K562 (cell line): ENCODE results near the gene CBX4. TPM values are rescaled to one million over a fixed set of nuclear protein-coding genes. Genes with fewer than 3 reads are reported as not detected.

ENCODE experiments used
- ARID2 ChIP-seq: fragments of 450-650 bp; IDR thresholded peaks from 2 replicates; pipeline ENCODE4 v1.6.1; 2017; ENCODE audit warnings: antibody characterized with exemption, mild to moderate bottlenecking
- BRD4 ChIP-seq: fragments of 200-600 bp; sonication (generic); IDR thresholded peaks from 2 replicates; pipeline ENCODE4 v1.6.1; 2017; ENCODE audit warnings: inconsistent platforms
- C11orf30 ChIP-seq: fragments of 450-650 bp; IDR thresholded peaks from 2 replicates; pipeline ENCODE4 v1.6.1; 2016; ENCODE audit warnings: low read depth, mild to moderate bottlenecking
- CGGBP1 ChIP-seq: fragments of 250-450 bp; sonication (Bioruptor Pico); IDR thresholded peaks from 2 replicates; pipeline ENCODE4 v1.9.0; 2021; ENCODE audit warnings: mild to moderate bottlenecking
- E2F1 ChIP-seq: sonication (generic); formaldehyde crosslinking; IDR thresholded peaks from 2 replicates; pipeline ENCODE4 v1.8.1; 2023; ENCODE audit warnings: mild to moderate bottlenecking, missing genetic modification reagents, moderate library complexity
- FOXP4 ChIP-seq: sonication (generic); formaldehyde crosslinking; IDR thresholded peaks from 2 replicates; pipeline ENCODE4 v1.8.0; 2022; ENCODE audit warnings: mild to moderate bottlenecking, missing genetic modification reagents, borderline replicate concordance
- GTF2B ChIP-seq: IDR thresholded peaks from 2 replicates; pipeline ENCODE4 v1.6.1; 2011; ENCODE audit not compliant: insufficient read length; ENCODE audit errors: extremely low read depth
- LCOR ChIP-seq: sonication (generic); formaldehyde crosslinking; IDR thresholded peaks from 2 replicates; pipeline ENCODE4 v1.8.0; 2022; ENCODE audit warnings: mild to moderate bottlenecking, missing genetic modification reagents
- MTF1 ChIP-seq: fragments of 250-450 bp; sonication (Bioruptor Pico); IDR thresholded peaks from 2 replicates; pipeline ENCODE4 v1.9.0; 2021; ENCODE audit warnings: moderate library complexity, mild to moderate bottlenecking, inconsistent platforms, borderline replicate concordance
- PCBP2 ChIP-seq: fragments of 200-400 bp; formaldehyde crosslinking; IDR thresholded peaks from 2 replicates; pipeline ENCODE4 v1.6.1; 2018; ENCODE audit warnings: low read length, low read depth, mild to moderate bottlenecking, moderate library complexity; ENCODE audit not compliant: poor library complexity, severe bottlenecking
- RAD21 ChIP-seq, 2 experiments: fragments of 250-450 bp in 1 of 2; fragments of 450-650 bp in 1 of 2; sonication (Bioruptor Pico) in 1 of 2; formaldehyde crosslinking in 1 of 2; IDR thresholded peaks in 1 of 2; conservative IDR thresholded peaks in 1 of 2; 2 replicates each; pipeline versions ENCODE4 v1.4.0 to v1.8.0; 2020 to 2022; ENCODE audit warnings: mild to moderate bottlenecking in 2 of 2, moderate library complexity in 1 of 2
- RHOXF2B ChIP-seq: fragments of 250-450 bp; sonication (Bioruptor Pico); conservative IDR thresholded peaks from 2 replicates; pipeline ENCODE4 v1.5.1; 2021
- TCF7L2 ChIP-seq: fragments of 150-350 bp; IDR thresholded peaks from 2 replicates; pipeline ENCODE4 v1.6.1; 2016; ENCODE audit warnings: low read depth, mild to moderate bottlenecking, low read length, moderate library complexity
- ZBTB11 ChIP-seq, 3 experiments: fragments of 200-800 bp in 1 of 3; fragments of 250-450 bp in 1 of 3; fragments of 450-650 bp in 1 of 3; sonication (Bioruptor Pico) in 1 of 3; sonication (Bioruptor generic) in 1 of 3; formaldehyde crosslinking in 1 of 3; IDR thresholded peaks; 2 replicates each; pipeline versions ENCODE4 v1.6.1 to v1.8.0; 2016 to 2022; ENCODE audit warnings: mild to moderate bottlenecking in 2 of 3, missing genetic modification characterization in 2 of 3, missing compliant biosample characterization in 1 of 3, moderate library complexity in 1 of 3
- ZNF140 ChIP-seq: fragments of 250-450 bp; sonication (Bioruptor Pico); IDR thresholded peaks from 2 replicates; pipeline ENCODE4 v1.8.0; 2021; ENCODE audit warnings: moderate library complexity, mild to moderate bottlenecking, inconsistent platforms
- ZNF146 ChIP-seq: IDR thresholded peaks from one replicate; pipeline ENCODE4 v1.6.1; 2018; ENCODE audit warnings: missing compliant biosample characterization; ENCODE audit not compliant: unreplicated experiment
- ZNF165 ChIP-seq: fragments of 250-450 bp; sonication (Bioruptor Pico); IDR thresholded peaks from 2 replicates; pipeline ENCODE4 v1.4.0; 2020; ENCODE audit warnings: borderline replicate concordance
- ZNF41 ChIP-seq: fragments of 250-450 bp; sonication (Bioruptor Pico); conservative IDR thresholded peaks from 2 replicates; pipeline ENCODE4 v1.4.0; 2020; ENCODE audit warnings: mild to moderate bottlenecking
- ZNF551 ChIP-seq: fragments of 250-450 bp; sonication (Bioruptor Pico); IDR thresholded peaks from 2 replicates; pipeline ENCODE4 v1.5.0; 2021; ENCODE audit warnings: mild to moderate bottlenecking, moderate library complexity
- polyA plus RNA-seq, 8 experiments: library from polyadenylated mRNA; depleted of rRNA in 4 of 8; stranded (reverse) in 5 of 8; unstranded in 3 of 8; fragments of >200 nt; fragmentation: Nextera tagmentation in 2 of 8; fragmentation: Illumina TruSeq in 1 of 8; extraction: Ambion mirVana in 2 of 8; extraction: Trizol in 1 of 8; gene quantifications; 2 replicates each; pipeline versions ENCODE4 v1.2.1 to v1.2.3, GENCODE V29; 2011 to 2014; ENCODE audit warnings: inconsistent platforms in 1 of 8, missing spikeins in 1 of 8
- total RNA-seq, 7 experiments: library from RNA; depleted of rRNA in 6 of 7; stranded (reverse); fragments of >200 nt in 6 of 7; fragmentation: Illumina TruSeq in 2 of 7; extraction: Trizol in 2 of 7; gene quantifications; 2 replicates each; pipeline versions ENCODE4 v1.2.1 to v1.2.3, GENCODE V29; 2011 to 2021; ENCODE audit warnings: low replicate concordance in 1 of 7

The CBX4 gene
- total and polyA plus RNA-seq, 9 of the 15 experiments (the other 6 are each of a cell fraction or from before 2014, with no cell fraction given), result 0.98 to 50.5 (median 10.0) TPM

GRCh38 chr17:79836972-79837887 lies 2.0 kb downstream of the CBX4 start (continued):
- TF ChIP-seq ZBTB11 (CRISPR knock-in tag; IDR thresholded peaks at IDR 0.05) (no peak), MTF1 (CRISPR knock-in tag) (no peak), ZNF41 (CRISPR knock-in tag) (no peak), ZNF165 (CRISPR knock-in tag) (no peak), ZNF551 (CRISPR knock-in tag) (no peak), LCOR (no peak), RAD21 (CRISPR knock-in tag; conservative IDR thresholded peaks at IDR 0.05 in 1 of 2, IDR thresholded peaks at IDR 0.05 in 1 of 2) (no peak), C11orf30 (no peak), E2F1 (CRISPR knock-in tag) (no peak), BRD4 (no peak), ZNF146 (CRISPR knock-in tag) (no peak), RHOXF2B (CRISPR knock-in tag) (no peak), CGGBP1 (CRISPR knock-in tag) (no peak), GTF2B (no peak), PCBP2 (no peak), ZNF140 (CRISPR knock-in tag) (no peak), ARID2 (no peak), FOXP4 (CRISPR knock-in tag) (no peak; the same call in 1 of the 2 replicates), TCF7L2 (no peak)
